HepG2 (cell line): ENCODE results near the gene WDR5B. TPM values are rescaled to one million over a fixed set of nuclear protein-coding genes. Genes with fewer than 3 reads are reported as not detected.

Source experiments
- ATAC-seq: fragments of 200-7000 bp; cut with Tn5 transposase; 3 replicates; pipeline ENCODE4 v1.9.1; 2020; ENCODE audit warnings: mild to moderate bottlenecking, moderate library complexity
- BruUV-seq: library from RNA; stranded (reverse); fragments of 400-500 nt; replicated peaks from 2 replicates; lab custom pipeline; 2021; lab: Mats Ljungman, UMichigan
- CTCF ChIA-PET: fragments of 300-600 bp; formaldehyde crosslinking; extraction: SDS; loops from one replicate; lab custom pipeline; 2021; ENCODE audit warnings: low total read pairs, inconsistent platforms, low intra/inter-chr PET ratio; lab: Yijun Ruan, JAX
- POLR2A ChIA-PET: fragments of 350-600 bp; sonication (Branson Sonifier 250); formaldehyde crosslinking; loops from one replicate; lab custom pipeline; 2020; ENCODE audit warnings: antibody characterized with exemption, inconsistent platforms; lab: Yijun Ruan, JAX
- DNase-seq: peaks from one replicate; pipeline ENCODE4 v3.0.0-alpha.2; 2015; ENCODE audit warnings: low spot score
- FAIRE-seq: peaks from 3 replicates; lab custom pipeline; 2011; peaks lifted over from hg19 to GRCh38; lab: Jason Lieb, UNC
- H2AFZ ChIP-seq: one replicate; pipeline ENCODE4 v1.6.1; 2011; ENCODE audit warnings: low read length, inconsistent platforms
- H3K27ac ChIP-seq: fragments of 300-600 bp; 3 replicates; pipeline ENCODE4 v1.8.0; 2011; ENCODE audit warnings: mixed run types, mild to moderate bottlenecking, mixed read lengths, low read length, inconsistent platforms; ENCODE audit not compliant: insufficient read depth; ENCODE audit errors: extremely low read length
- H3K27me3 ChIP-seq, 2 experiments: fragments of 200-600 bp in 1 of 2; 2 replicates in 1 of 2; 3 replicates in 1 of 2; pipeline versions ENCODE4 v1.6.0 to v1.8.0; 2011; ENCODE audit warnings: low read length in 2 of 2, mild to moderate bottlenecking in 2 of 2, moderate library complexity in 2 of 2, inconsistent platforms in 1 of 2; ENCODE audit not compliant: insufficient read depth in 2 of 2, control insufficient read depth in 1 of 2
- H3K36me3 ChIP-seq, 2 experiments: fragments of 200-600 bp in 1 of 2; replicated peaks in 1 of 2; 2 replicates in 1 of 2; 3 replicates in 1 of 2; pipeline versions ENCODE4 v1.5.1 to v1.8.0; 2011; ENCODE audit warnings: low read length in 2 of 2, inconsistent platforms in 1 of 2; ENCODE audit not compliant: insufficient read depth in 2 of 2, control insufficient read depth in 1 of 2
- H3K4me1 ChIP-seq: 2 replicates; pipeline ENCODE4 v1.5.1; 2012; ENCODE audit warnings: low read length, inconsistent platforms; ENCODE audit not compliant: insufficient read depth
- H3K4me2 ChIP-seq: 2 replicates; pipeline ENCODE4 v1.6.0; 2011; ENCODE audit warnings: low read depth, low read length, inconsistent platforms
- H3K4me3 ChIP-seq, 3 experiments: fragments of 200-600 bp in 1 of 3; sonication (generic), shearing (Covaris generic) in 1 of 3; replicated peaks in 1 of 3; 2 replicates each; pipeline ENCODE4 v1.5.1; 2011 to 2016; ENCODE audit warnings: low read length in 3 of 3, inconsistent platforms in 2 of 3, low read depth in 2 of 3, mild to moderate bottlenecking in 2 of 3, control low read depth in 1 of 3, mixed read lengths in 1 of 3; ENCODE audit not compliant: insufficient read depth in 1 of 3
- H3K79me2 ChIP-seq: one replicate; pipeline ENCODE4 v1.6.1; 2011; ENCODE audit warnings: low read length, inconsistent platforms; ENCODE audit not compliant: insufficient read depth
- H3K9ac ChIP-seq: 2 replicates; pipeline ENCODE4 v1.6.0; 2011; ENCODE audit warnings: mild to moderate bottlenecking, low read depth, low read length, inconsistent platforms; ENCODE audit not compliant: insufficient read depth
- H3K9me3 ChIP-seq: 2 replicates; pipeline ENCODE4 v1.5.1; 2012; ENCODE audit warnings: mild to moderate bottlenecking, low read length
- H4K20me1 ChIP-seq: 2 replicates; pipeline ENCODE4 v1.6.0; 2011; ENCODE audit warnings: inconsistent platforms, mild to moderate bottlenecking, low read length, moderate library complexity; ENCODE audit not compliant: insufficient read depth
- BRF2 ChIP-seq: sonication (generic); formaldehyde crosslinking; IDR thresholded peaks from 2 replicates; pipeline ENCODE4 v1.8.1; 2022; ENCODE audit warnings: mild to moderate bottlenecking, missing genetic modification reagents
- MZF1 ChIP-seq: sonication (generic); formaldehyde crosslinking; IDR thresholded peaks from 2 replicates; pipeline ENCODE4 v1.8.1; 2023; ENCODE audit warnings: mild to moderate bottlenecking, missing genetic modification reagents, borderline replicate concordance
- TFDP1 ChIP-seq: IDR thresholded peaks from 2 replicates; pipeline ENCODE4 v1.6.1; 2016; ENCODE audit warnings: missing compliant biosample characterization, missing genetic modification reagents, borderline replicate concordance
- ZMYM4 ChIP-seq: sonication (generic); formaldehyde crosslinking; IDR thresholded peaks from 2 replicates; pipeline ENCODE4 v1.8.1; 2023; ENCODE audit warnings: mild to moderate bottlenecking, missing genetic modification reagents
- ZNF558 ChIP-seq: sonication (generic); formaldehyde crosslinking; IDR thresholded peaks from 2 replicates; pipeline ENCODE4 v1.9.0; 2022; ENCODE audit warnings: mild to moderate bottlenecking, missing genetic modification reagents, borderline replicate concordance
- WGBS: methylation state at CpG from one replicate; pipeline ENCODE4 v1.1.6; 2017; ENCODE audit warnings: low lambda C conversion rate; 5-methylcytosine and 5-hydroxymethylcytosine counted together
- in situ Hi-C: cut with HindIII; loops from 2 replicates; pipeline ENCODE4 v1.10.0; 2017; ENCODE audit warnings: low pct_unique_long_range_greater_than_20kb; ENCODE audit not compliant: extremely low pct_ligation_motif_present
- intact Hi-C: fragments of 100-400 bp; cut with micrococcal nuclease; formaldehyde crosslinking; loops from one replicate; pipeline ENCODE4 v1.10.0; 2022; ENCODE audit not compliant: unreplicated experiment
- polyA plus RNA-seq, 8 experiments: library from polyadenylated mRNA; depleted of rRNA in 3 of 8; stranded (reverse) in 7 of 8; unstranded in 1 of 8; fragments of >200 nt; fragmentation: Illumina TruSeq in 4 of 8; extraction: Trizol in 4 of 8; gene quantifications; 2 replicates each; pipeline versions ENCODE4 v1.2.1 to v1.2.3, GENCODE V29; 2011 to 2016; ENCODE audit warnings: low read depth in 4 of 8, missing spikeins in 1 of 8, mixed read lengths in 1 of 8; ENCODE audit not compliant: insufficient read depth in 1 of 8
- total RNA-seq, 5 experiments: library from RNA; depleted of rRNA; stranded (reverse); fragments of >200 nt; fragmentation: Illumina TruSeq; extraction: Trizol; gene quantifications; 2 replicates each; pipeline ENCODE4 v1.2.3, GENCODE V29; 2016; ENCODE audit warnings: low read depth in 1 of 5
- TF ChIP-seq, protein P1 (sequence below): fragments of 450-650 bp; IDR thresholded peaks from 2 replicates; pipeline ENCODE4 v1.6.1; 2017
- TF ChIP-seq, protein P2 (sequence below): sonication (generic); formaldehyde crosslinking; IDR thresholded peaks from 2 replicates; pipeline ENCODE4 v1.5.0; 2020; ENCODE audit warnings: missing genetic modification reagents
- TF ChIP-seq, protein P3 (sequence below): fragments of 450-650 bp; IDR thresholded peaks from 2 replicates; pipeline ENCODE4 v1.6.1; 2017; ENCODE audit warnings: mild to moderate bottlenecking
- TF ChIP-seq, protein P4 (sequence below): sonication (generic); formaldehyde crosslinking; IDR thresholded peaks from 2 replicates; pipeline ENCODE4 v1.5.1; 2020; ENCODE audit warnings: missing genetic modification reagents, mild to moderate bottlenecking, borderline replicate concordance

Gene WDR5B
- total and polyA plus RNA-seq, 2 of the 13 experiments (the other 11 are each of a cell fraction or from before 2014, with no cell fraction given), result 2.5 to 3.6 TPM

GRCh38 chr3:122391681-122392446, 24.0 kb downstream of the WDR5B start:
- Histone ChIP-seq H3K36me3 (peaks cover 0 to 11% of the 10 kb centered on the region in 2 experiments; a peak in 2 of 5 replicates), H3K4me3 (peak overlapping the region in 2 of 3 experiments; percentile 9 to 19; a peak in 2 of 6 replicates), H3K27me3 (no peaks in the 10 kb centered on the region), H3K27ac (peak overlapping the region; percentile 72), H3K9ac (peak overlapping the region; percentile 26; the same call in 1 of the 2 replicates), H3K4me2 (peak overlapping the region; percentile 59), H4K20me1 (0 out of 2 replicates have a peak, but pooled peaks cover 7% of the 10 kb centered on the region), H3K9me3 (no peaks in the 10 kb centered on the region), H3K4me1 (peaks cover 76% of the 10 kb centered on the region), H2AFZ (no peak overlapping the region), H3K79me2 (peaks cover 77% of the 10 kb centered on the region)
- ChIA-PET POLR2A (interaction anchor here (1.3 to 4.1 kb wide), 7 partner anchors 8 to 288 kb away, joined by 3 to 67 read pairs (median 10); partner anchors contain the start of genes FAM162A, KPNA1, MIX23 and WDR5B), CTCF (interaction anchor here (1.0 to 2.4 kb wide), 2 partner anchors 268 to 287 kb away, joined by 3 to 14 read pairs; no protein-coding TSS in a partner anchor)
- intact Hi-C loops (loop anchor here (2.0 kb wide), 2 partner anchors 23 to 269 kb away; no protein-coding TSS in a partner anchor), in situ Hi-C loops (loop anchor here (5.0 kb wide), 1 partner anchor 285 kb away; no protein-coding TSS in a partner anchor)
- ATAC-seq (peak; percentile 94), FAIRE-seq (peak; percentile 88), DNase-seq (peak; percentile 77)
- 1% methylated on average over 2 of the region's 2 CpGs for WGBS
- no TSS peak for BruUV-seq
- TF ChIP-seq, protein P1, sequence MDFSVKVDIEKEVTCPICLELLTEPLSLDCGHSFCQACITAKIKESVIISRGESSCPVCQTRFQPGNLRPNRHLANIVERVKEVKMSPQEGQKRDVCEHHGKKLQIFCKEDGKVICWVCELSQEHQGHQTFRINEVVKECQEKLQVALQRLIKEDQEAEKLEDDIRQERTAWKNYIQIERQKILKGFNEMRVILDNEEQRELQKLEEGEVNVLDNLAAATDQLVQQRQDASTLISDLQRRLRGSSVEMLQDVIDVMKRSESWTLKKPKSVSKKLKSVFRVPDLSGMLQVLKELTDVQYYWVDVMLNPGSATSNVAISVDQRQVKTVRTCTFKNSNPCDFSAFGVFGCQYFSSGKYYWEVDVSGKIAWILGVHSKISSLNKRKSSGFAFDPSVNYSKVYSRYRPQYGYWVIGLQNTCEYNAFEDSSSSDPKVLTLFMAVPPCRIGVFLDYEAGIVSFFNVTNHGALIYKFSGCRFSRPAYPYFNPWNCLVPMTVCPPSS, result no peak
- TF ChIP-seq BRF2, result no peak
- no peak for TF ChIP-seq ZNF558
- TF ChIP-seq, protein P2, sequence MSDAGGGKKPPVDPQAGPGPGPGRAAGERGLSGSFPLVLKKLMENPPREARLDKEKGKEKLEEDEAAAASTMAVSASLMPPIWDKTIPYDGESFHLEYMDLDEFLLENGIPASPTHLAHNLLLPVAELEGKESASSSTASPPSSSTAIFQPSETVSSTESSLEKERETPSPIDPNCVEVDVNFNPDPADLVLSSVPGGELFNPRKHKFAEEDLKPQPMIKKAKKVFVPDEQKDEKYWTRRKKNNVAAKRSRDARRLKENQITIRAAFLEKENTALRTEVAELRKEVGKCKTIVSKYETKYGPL (CRISPR knock-in tag), result no peak
- TF ChIP-seq TFDP1, result no peak
- TF ChIP-seq, protein P3, sequence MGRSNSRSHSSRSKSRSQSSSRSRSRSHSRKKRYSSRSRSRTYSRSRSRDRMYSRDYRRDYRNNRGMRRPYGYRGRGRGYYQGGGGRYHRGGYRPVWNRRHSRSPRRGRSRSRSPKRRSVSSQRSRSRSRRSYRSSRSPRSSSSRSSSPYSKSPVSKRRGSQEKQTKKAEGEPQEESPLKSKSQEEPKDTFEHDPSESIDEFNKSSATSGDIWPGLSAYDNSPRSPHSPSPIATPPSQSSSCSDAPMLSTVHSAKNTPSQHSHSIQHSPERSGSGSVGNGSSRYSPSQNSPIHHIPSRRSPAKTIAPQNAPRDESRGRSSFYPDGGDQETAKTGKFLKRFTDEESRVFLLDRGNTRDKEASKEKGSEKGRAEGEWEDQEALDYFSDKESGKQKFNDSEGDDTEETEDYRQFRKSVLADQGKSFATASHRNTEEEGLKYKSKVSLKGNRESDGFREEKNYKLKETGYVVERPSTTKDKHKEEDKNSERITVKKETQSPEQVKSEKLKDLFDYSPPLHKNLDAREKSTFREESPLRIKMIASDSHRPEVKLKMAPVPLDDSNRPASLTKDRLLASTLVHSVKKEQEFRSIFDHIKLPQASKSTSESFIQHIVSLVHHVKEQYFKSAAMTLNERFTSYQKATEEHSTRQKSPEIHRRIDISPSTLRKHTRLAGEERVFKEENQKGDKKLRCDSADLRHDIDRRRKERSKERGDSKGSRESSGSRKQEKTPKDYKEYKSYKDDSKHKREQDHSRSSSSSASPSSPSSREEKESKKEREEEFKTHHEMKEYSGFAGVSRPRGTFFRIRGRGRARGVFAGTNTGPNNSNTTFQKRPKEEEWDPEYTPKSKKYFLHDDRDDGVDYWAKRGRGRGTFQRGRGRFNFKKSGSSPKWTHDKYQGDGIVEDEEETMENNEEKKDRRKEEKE, result no peak
- TF ChIP-seq, protein P4, sequence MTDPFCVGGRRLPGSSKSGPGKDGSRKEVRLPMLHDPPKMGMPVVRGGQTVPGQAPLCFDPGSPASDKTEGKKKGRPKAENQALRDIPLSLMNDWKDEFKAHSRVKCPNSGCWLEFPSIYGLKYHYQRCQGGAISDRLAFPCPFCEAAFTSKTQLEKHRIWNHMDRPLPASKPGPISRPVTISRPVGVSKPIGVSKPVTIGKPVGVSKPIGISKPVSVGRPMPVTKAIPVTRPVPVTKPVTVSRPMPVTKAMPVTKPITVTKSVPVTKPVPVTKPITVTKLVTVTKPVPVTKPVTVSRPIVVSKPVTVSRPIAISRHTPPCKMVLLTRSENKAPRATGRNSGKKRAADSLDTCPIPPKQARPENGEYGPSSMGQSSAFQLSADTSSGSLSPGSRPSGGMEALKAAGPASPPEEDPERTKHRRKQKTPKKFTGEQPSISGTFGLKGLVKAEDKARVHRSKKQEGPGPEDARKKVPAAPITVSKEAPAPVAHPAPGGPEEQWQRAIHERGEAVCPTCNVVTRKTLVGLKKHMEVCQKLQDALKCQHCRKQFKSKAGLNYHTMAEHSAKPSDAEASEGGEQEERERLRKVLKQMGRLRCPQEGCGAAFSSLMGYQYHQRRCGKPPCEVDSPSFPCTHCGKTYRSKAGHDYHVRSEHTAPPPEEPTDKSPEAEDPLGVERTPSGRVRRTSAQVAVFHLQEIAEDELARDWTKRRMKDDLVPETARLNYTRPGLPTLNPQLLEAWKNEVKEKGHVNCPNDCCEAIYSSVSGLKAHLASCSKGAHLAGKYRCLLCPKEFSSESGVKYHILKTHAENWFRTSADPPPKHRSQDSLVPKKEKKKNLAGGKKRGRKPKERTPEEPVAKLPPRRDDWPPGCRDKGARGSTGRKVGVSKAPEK (CRISPR knock-in tag), result no peak
- no peak for TF ChIP-seq MZF1 (CRISPR knock-in tag)
- TF ChIP-seq ZMYM4 (CRISPR knock-in tag), result peak; percentile 58; the same call in 1 of the 2 replicates
